DND-41 (cell line): Measurements from ENCODE around the gene EPX.
A peak's percentile ranks its signal among the peaks of the same experiment; 100 is the strongest.

Source experiments
- ATAC-seq: fragments of 200-7000 bp; cut with Tn5 transposase; 3 replicates; pipeline ENCODE4 v1.9.1; 2021; ENCODE audit warnings: low read depth; ENCODE audit not compliant: insufficient read depth
- DNase-seq: peaks from one replicate; pipeline ENCODE4 v3.0.0-alpha.2; 2020
- H2AFZ ChIP-seq: 2 replicates; pipeline ENCODE4 v1.6.0; 2012; ENCODE audit warnings: low read depth, low read length
- H3K27ac ChIP-seq: 2 replicates; pipeline ENCODE4 v1.5.1; 2012; ENCODE audit warnings: low read length, inconsistent platforms
- H3K27me3 ChIP-seq: fragments of 200-600 bp; sonication (generic); 2 replicates; pipeline ENCODE4 v1.6.0; 2012; ENCODE audit warnings: low read length, mild to moderate bottlenecking, inconsistent platforms; ENCODE audit not compliant: insufficient read depth, poor library complexity
- H3K36me3 ChIP-seq: 2 replicates; pipeline ENCODE4 v1.5.1; 2012; ENCODE audit warnings: low read length, inconsistent platforms; ENCODE audit not compliant: insufficient read depth
- H3K4me1 ChIP-seq: 2 replicates; pipeline ENCODE4 v1.5.1; 2012; ENCODE audit warnings: mild to moderate bottlenecking, low read length; ENCODE audit not compliant: insufficient read depth
- H3K4me2 ChIP-seq: 2 replicates; pipeline ENCODE4 v1.6.0; 2012; ENCODE audit warnings: mild to moderate bottlenecking, moderate library complexity, low read length, inconsistent platforms; ENCODE audit not compliant: insufficient read depth
- H3K4me3 ChIP-seq, 2 experiments: fragments of 200-600 bp in 1 of 2; shearing (Covaris generic) in 1 of 2; 2 replicates each; pipeline ENCODE4 v1.5.1; 2012 to 2016; ENCODE audit warnings: inconsistent platforms in 2 of 2, low read length in 2 of 2, mild to moderate bottlenecking in 2 of 2, low read depth in 1 of 2, moderate library complexity in 1 of 2
- H3K79me2 ChIP-seq: 2 replicates; pipeline ENCODE4 v1.6.0; 2012; ENCODE audit warnings: low read length, inconsistent platforms; ENCODE audit not compliant: insufficient read depth
- H3K9ac ChIP-seq: 2 replicates; pipeline ENCODE4 v1.6.0; 2012; ENCODE audit warnings: low read depth, mild to moderate bottlenecking, inconsistent platforms, low read length, moderate library complexity
- H3K9me3 ChIP-seq: 2 replicates; pipeline ENCODE4 v1.5.1; 2012; ENCODE audit warnings: low read length, moderate library complexity, mild to moderate bottlenecking, inconsistent platforms; ENCODE audit not compliant: insufficient read depth, severe bottlenecking
- H4K20me1 ChIP-seq: 2 replicates; pipeline ENCODE4 v1.6.0; 2012; ENCODE audit warnings: low read length; ENCODE audit not compliant: insufficient read depth
- EZH2 ChIP-seq: IDR thresholded peaks from 3 replicates; pipeline ENCODE4 v1.6.1; 2012; ENCODE audit warnings: borderline replicate concordance, low read depth, mild to moderate bottlenecking, moderate library complexity, low read length, inconsistent platforms; ENCODE audit not compliant: severe bottlenecking
- TF ChIP-seq, protein P1 (sequence below): IDR thresholded peaks from 2 replicates; pipeline ENCODE4 v1.5.1; 2012; ENCODE audit warnings: borderline replicate concordance, low read length, moderate library complexity, mild to moderate bottlenecking; ENCODE audit not compliant: poor library complexity, severe bottlenecking; ENCODE audit errors: extremely low read depth

EPX gene

DNA sequence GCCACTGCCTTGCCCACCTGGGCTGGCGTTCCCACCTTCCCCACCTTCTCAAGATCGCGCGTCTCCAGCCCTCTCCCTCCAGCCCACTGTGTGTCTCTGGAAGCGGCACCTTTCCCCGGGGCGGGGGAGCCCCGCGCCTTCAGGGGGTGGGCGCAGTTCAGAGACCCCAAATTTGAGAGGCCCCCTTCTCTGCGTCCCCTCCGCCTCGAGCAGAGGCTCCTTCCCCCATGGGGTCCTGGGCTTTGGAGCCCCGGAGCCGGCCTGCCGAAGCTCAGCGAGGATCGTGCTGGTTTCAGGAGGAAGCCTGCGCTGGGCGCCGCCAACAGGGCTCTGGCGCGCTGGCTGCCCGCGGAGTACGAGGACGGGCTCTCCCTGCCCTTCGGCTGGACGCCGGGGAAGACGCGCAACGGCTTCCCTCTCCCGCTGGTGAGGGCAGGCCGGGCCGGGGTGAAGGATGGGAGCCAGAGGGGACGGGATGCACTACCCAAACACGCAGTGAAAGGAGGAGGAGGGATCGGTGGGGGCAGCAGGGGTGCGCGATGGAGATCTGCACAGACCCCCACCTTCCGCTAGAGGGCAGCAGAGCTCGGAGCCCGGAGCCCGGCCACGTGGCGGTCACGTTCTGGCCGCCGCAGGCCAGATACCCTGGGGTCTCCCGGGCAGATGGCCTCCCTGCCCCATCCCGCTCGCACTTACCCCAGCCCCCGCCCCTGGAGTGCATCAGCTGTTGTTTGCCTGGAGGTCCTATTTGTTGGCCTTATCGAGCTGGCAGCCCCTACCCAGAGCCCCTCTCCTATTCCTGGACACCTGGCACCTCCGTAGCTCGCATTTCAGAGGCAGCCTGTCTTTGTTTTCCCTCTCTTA, 57.0 kb downstream of the EPX start:
- peak; percentile 54 for DNase-seq
- peaks cover 44% of the 10 kb centered on the region for H3K27me3 ChIP-seq
- H3K4me1 ChIP-seq = no peaks in the 10 kb centered on the region
- H4K20me1 ChIP-seq = no peaks in the 10 kb centered on the region; the same call in 1 of the 2 replicates
- H2AFZ ChIP-seq = no peak overlapping the region
- no peak overlapping the region for H3K27ac ChIP-seq
- H3K4me3 ChIP-seq = no peak overlapping the region
- H3K9ac ChIP-seq = no peak overlapping the region
- H3K4me2 ChIP-seq = no peak overlapping the region
- ATAC-seq = peak; percentile 82
- TF ChIP-seq, protein P1, sequence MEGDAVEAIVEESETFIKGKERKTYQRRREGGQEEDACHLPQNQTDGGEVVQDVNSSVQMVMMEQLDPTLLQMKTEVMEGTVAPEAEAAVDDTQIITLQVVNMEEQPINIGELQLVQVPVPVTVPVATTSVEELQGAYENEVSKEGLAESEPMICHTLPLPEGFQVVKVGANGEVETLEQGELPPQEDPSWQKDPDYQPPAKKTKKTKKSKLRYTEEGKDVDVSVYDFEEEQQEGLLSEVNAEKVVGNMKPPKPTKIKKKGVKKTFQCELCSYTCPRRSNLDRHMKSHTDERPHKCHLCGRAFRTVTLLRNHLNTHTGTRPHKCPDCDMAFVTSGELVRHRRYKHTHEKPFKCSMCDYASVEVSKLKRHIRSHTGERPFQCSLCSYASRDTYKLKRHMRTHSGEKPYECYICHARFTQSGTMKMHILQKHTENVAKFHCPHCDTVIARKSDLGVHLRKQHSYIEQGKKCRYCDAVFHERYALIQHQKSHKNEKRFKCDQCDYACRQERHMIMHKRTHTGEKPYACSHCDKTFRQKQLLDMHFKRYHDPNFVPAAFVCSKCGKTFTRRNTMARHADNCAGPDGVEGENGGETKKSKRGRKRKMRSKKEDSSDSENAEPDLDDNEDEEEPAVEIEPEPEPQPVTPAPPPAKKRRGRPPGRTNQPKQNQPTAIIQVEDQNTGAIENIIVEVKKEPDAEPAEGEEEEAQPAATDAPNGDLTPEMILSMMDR = peak; percentile 79
- TF ChIP-seq EZH2 = no peak
- H3K36me3 ChIP-seq = no peaks in the 10 kb centered on the region
- H3K9me3 ChIP-seq = no peaks in the 10 kb centered on the region
- H3K79me2 ChIP-seq = no peaks in the 10 kb centered on the region

DNA sequence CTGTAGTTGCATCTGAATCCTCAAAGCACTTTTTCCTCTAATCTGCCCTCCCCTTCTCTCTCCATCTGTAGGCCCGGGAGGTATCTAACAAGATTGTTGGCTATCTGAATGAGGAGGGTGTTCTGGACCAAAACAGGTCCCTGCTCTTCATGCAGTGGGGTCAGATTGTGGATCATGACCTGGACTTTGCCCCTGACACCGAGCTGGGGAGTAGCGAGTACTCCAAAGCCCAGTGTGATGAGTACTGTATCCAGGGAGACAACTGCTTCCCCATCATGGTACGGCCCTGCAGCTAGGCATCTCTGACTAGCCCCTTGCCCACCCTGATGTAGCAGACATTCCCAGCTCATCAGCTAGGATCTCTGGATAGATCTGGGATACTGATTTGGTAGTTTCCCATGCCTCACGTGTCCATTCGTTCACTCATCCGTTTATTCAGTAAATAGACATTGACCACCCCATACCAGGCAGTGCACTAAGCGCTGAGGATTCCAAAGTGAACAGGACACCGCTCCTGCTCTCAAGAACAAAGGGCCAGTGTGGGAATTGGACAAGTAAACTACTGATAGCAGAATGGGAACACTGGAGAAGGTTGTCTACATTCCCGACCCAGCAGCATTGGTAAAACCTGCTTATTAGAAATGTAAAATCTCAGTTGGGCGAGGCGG, 58.0 kb downstream of the EPX start:
- H2AFZ ChIP-seq = no peak overlapping the region

DNA sequence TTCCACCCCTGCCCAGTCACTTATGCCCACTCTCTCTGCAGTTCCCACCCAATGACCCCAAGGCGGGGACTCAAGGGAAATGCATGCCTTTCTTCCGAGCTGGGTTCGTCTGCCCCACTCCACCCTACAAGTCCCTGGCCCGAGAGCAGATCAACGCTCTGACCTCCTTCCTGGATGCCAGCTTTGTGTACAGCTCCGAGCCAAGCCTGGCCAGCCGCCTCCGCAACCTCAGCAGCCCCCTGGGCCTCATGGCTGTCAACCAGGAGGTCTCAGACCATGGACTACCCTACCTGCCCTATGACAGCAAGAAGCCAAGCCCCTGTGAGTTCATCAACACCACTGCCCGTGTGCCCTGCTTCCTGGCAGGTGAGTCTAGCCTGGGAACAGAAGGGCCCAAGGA, 59.6 kb downstream of the EPX start:
- H3K27ac ChIP-seq = no peak overlapping the region
- no peak overlapping the region for H3K9ac ChIP-seq
- no peak overlapping the region for H3K4me3 ChIP-seq
- H3K4me2 ChIP-seq = no peak overlapping the region
- H3K4me1 ChIP-seq = no peaks in the 10 kb centered on the region
- peaks cover 24% of the 10 kb centered on the region for H3K27me3 ChIP-seq
- TF ChIP-seq, protein P1 = no peak
- H3K9me3 ChIP-seq = no peaks in the 10 kb centered on the region
- no peaks in the 10 kb centered on the region for H3K79me2 ChIP-seq
- no peak for ATAC-seq
- no peaks in the 10 kb centered on the region; the same call in 1 of the 2 replicates for H4K20me1 ChIP-seq
- no peak for DNase-seq
- H2AFZ ChIP-seq = no peak overlapping the region
- no peaks in the 10 kb centered on the region for H3K36me3 ChIP-seq

More for the DNA sequence above, 58.0 kb downstream of the EPX start:
- Histone ChIP-seq H3K9ac (no peak overlapping the region), H3K36me3 (no peaks in the 10 kb centered on the region), H3K4me1 (no peaks in the 10 kb centered on the region), H3K4me3 (no peak overlapping the region), H4K20me1 (no peaks in the 10 kb centered on the region; the same call in 1 of the 2 replicates), H3K4me2 (no peak overlapping the region), H3K9me3 (no peaks in the 10 kb centered on the region), H3K27ac (no peak overlapping the region), H3K79me2 (no peaks in the 10 kb centered on the region), H3K27me3 (peaks cover 35% of the 10 kb centered on the region)
- ATAC-seq = no peak
- TF ChIP-seq, protein P1 = no peak
- TF ChIP-seq EZH2 = no peak
- no peak for DNase-seq
